ENCODE results near the gene ARHGEF12. TPM values are rescaled to one million over a fixed set of nuclear protein-coding genes. Genes with fewer than 3 reads are reported as not detected.

ARHGEF12 gene
- total and polyA plus RNA-seq, 10 of the 15 experiments (the other 5 are each of a cell fraction or from before 2014, with no cell fraction given) = 2.7 to 40.8 (median 20.9) TPM

DNA sequence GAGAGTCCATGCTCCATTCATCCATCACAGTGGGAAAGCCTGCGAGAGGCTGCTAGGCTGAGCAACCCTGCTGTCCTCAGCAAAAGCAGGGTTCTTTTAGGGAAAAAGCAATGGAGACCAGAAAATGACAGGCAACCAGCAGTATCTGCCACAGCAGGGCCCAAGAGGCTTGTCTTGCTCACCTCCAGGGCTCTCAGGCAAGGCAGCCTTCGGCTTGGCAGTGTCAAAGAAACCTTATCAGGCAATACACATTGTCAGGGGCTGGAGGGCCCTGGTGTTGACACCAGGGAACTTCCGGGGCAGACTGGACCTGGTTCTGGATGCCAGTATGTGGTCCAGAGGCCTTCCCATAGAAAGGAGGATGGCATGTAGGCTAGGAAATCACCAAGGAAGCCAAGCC is 21.4 kb upstream of the ARHGEF12 start:
- BruUV-seq (replicated peaks) = no TSS peak
- H2AFZ ChIP-seq (ENCODE audit: control insufficient read depth, low read depth, low read length) = no peak overlapping the region
- H3K4me1 ChIP-seq (ENCODE audit: control insufficient read depth, insufficient read depth, low read length) = no peaks in the 10 kb centered on the region
- ChIA-PET CTCF (interaction anchor here (0.8 to 3.3 kb wide), 3 partner anchors 12 to 78 kb away, joined by 3 to 15 read pairs (median 4); no protein-coding TSS in a partner anchor), POLR2A (interaction anchor here (1.5 kb wide), 1 partner anchor 11 kb away, joined by 3 read pairs; no protein-coding TSS in a partner anchor), RAD21 (ENCODE audit: unreplicated experiment) (no interaction called here), SMC1A (ENCODE audit: uncharacterized antibody, unreplicated experiment) (interaction anchor here (0.7 to 1.1 kb wide), 2 partner anchors 12 to 19 kb away, joined by 3 read pairs; no protein-coding TSS in a partner anchor)
- H3K9me3 ChIP-seq (replicated peaks; ENCODE audit: control insufficient read depth, insufficient read depth, low read length) = no peaks in the 10 kb centered on the region
- ATAC-seq (no peak), DNase-seq (ENCODE audit: low read depth, low spot score) (no peak), FAIRE-seq (no peak)
- no peak overlapping the region for H3K4me3 ChIP-seq
- no peak overlapping the region for H3K27ac ChIP-seq (ENCODE audit: control insufficient read depth, insufficient read depth)
- in situ Hi-C loops (cut with MboI) (no loop called here), intact Hi-C loops (cut with micrococcal nuclease; ENCODE audit: unreplicated experiment) (no loop called here)
- H3K36me3 ChIP-seq (ENCODE audit: control insufficient read depth in 2 of 2, insufficient read depth in 2 of 2, low read length in 1 of 2) = no peaks in the 10 kb centered on the region
- WGBS (ENCODE audit: insufficient coverage, insufficient replicate concordance, low lambda C conversion rate, missing lambda C conversion rate) = 0% methylated on average over 3 of the region's 3 CpGs
- no peak overlapping the region for H3K9ac ChIP-seq (ENCODE audit: control insufficient read depth, insufficient read depth, low read length)
- H3K79me2 ChIP-seq (ENCODE audit: control insufficient read depth, insufficient read depth, low read length) = no peaks in the 10 kb centered on the region
- H3K27me3 ChIP-seq (replicated peaks in 1 of 2; ENCODE audit: control insufficient read depth in 2 of 2, insufficient read depth in 2 of 2, low read length in 1 of 2) = peaks cover under 1 to 2% of the 10 kb centered on the region in 2 experiments; a peak in 2 of 4 replicates
- TF ChIP-seq CEBPZ (IDR thresholded peaks at IDR 0.05; ENCODE audit: low read depth, low read length) (no peak), SKIL (IDR thresholded peaks at IDR 0.05; ENCODE audit: low read depth, poor library complexity, severe bottlenecking) (no peak), IKZF1 (conservative IDR thresholded peaks at IDR 0.05) (no peak), KDM1A (IDR thresholded peaks at IDR 0.05; ENCODE audit: borderline replicate concordance) (no peak)
- TF ChIP-seq, protein P1, sequence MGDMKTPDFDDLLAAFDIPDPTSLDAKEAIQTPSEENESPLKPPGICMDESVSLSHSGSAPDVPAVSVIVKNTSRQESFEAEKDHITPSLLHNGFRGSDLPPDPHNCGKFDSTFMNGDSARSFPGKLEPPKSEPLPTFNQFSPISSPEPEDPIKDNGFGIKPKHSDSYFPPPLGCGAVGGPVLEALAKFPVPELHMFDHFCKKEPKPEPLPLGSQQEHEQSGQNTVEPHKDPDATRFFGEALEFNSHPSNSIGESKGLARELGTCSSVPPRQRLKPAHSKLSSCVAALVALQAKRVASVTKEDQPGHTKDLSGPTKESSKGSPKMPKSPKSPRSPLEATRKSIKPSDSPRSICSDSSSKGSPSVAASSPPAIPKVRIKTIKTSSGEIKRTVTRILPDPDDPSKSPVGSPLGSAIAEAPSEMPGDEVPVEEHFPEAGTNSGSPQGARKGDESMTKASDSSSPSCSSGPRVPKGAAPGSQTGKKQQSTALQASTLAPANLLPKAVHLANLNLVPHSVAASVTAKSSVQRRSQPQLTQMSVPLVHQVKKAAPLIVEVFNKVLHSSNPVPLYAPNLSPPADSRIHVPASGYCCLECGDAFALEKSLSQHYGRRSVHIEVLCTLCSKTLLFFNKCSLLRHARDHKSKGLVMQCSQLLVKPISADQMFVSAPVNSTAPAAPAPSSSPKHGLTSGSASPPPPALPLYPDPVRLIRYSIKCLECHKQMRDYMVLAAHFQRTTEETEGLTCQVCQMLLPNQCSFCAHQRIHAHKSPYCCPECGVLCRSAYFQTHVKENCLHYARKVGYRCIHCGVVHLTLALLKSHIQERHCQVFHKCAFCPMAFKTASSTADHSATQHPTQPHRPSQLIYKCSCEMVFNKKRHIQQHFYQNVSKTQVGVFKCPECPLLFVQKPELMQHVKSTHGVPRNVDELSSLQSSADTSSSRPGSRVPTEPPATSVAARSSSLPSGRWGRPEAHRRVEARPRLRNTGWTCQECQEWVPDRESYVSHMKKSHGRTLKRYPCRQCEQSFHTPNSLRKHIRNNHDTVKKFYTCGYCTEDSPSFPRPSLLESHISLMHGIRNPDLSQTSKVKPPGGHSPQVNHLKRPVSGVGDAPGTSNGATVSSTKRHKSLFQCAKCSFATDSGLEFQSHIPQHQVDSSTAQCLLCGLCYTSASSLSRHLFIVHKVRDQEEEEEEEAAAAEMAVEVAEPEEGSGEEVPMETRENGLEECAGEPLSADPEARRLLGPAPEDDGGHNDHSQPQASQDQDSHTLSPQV (IDR thresholded peaks at IDR 0.05) = no peak
- H4K20me1 ChIP-seq (ENCODE audit: control insufficient read depth, insufficient read depth) = no peaks in the 10 kb centered on the region
- H3K4me2 ChIP-seq (ENCODE audit: control insufficient read depth, insufficient read depth) = no peak overlapping the region
